GM12878 (cell line): ENCODE measurements around the gene SNX32. TPM values are rescaled to one million over a fixed set of nuclear protein-coding genes. Genes with fewer than 3 reads are reported as not detected.

Experiments
- BACH1 ChIP-seq: fragments of 450-650 bp; IDR thresholded peaks from 2 replicates; pipeline ENCODE4 v1.6.1; 2017; ENCODE audit warnings: mild to moderate bottlenecking, borderline replicate concordance
- BHLHE40 ChIP-seq, 2 experiments: fragments of 450-650 bp in 1 of 2; IDR thresholded peaks; 2 replicates each; pipeline ENCODE4 v1.6.1; 2011 to 2017; ENCODE audit warnings: low read depth in 2 of 2, borderline replicate concordance in 1 of 2, improper control_type of control experiment in 1 of 2, low read length in 1 of 2, mild to moderate bottlenecking in 1 of 2
- CEBPB ChIP-seq, 2 experiments: fragments of 150-350 bp in 1 of 2; IDR thresholded peaks; 2 replicates each; pipeline ENCODE4 v1.6.1; 2012 to 2014; ENCODE audit warnings: low read depth in 2 of 2, low read length in 2 of 2, borderline replicate concordance in 1 of 2, inconsistent platforms in 1 of 2
- CHD1 ChIP-seq: IDR thresholded peaks from 2 replicates; pipeline ENCODE4 v1.6.1; 2012; ENCODE audit warnings: low read depth, low read length, improper control_type of control experiment
- CHD2 ChIP-seq: IDR thresholded peaks from 2 replicates; pipeline ENCODE4 v1.6.1; 2011; ENCODE audit warnings: low read depth, low read length, improper control_type of control experiment, borderline replicate concordance
- IRF4 ChIP-seq: IDR thresholded peaks from 2 replicates; pipeline ENCODE4 v1.6.1; 2011; ENCODE audit warnings: low read depth, low read length
- KLF5 ChIP-seq: fragments of 450-650 bp; IDR thresholded peaks from 2 replicates; pipeline ENCODE4 v1.6.1; 2014; ENCODE audit warnings: mild to moderate bottlenecking; ENCODE audit not compliant: partially characterized antibody
- MEF2B ChIP-seq: fragments of 450-650 bp; IDR thresholded peaks from 2 replicates; pipeline ENCODE4 v1.6.1; 2018; ENCODE audit warnings: mild to moderate bottlenecking, moderate library complexity; ENCODE audit not compliant: partially characterized antibody, poor library complexity, severe bottlenecking
- MTA3 ChIP-seq: IDR thresholded peaks from 2 replicates; pipeline ENCODE4 v1.6.1; 2012; ENCODE audit warnings: low read length, inconsistent platforms, borderline replicate concordance
- MXI1 ChIP-seq: fragments of 150-350 bp; IDR thresholded peaks from 2 replicates; pipeline ENCODE4 v1.6.1; 2011; ENCODE audit warnings: low read depth, mild to moderate bottlenecking, inconsistent platforms, low read length, improper control_type of control experiment
- MYC ChIP-seq: IDR thresholded peaks from 2 replicates; pipeline ENCODE4 v1.6.1; 2011; ENCODE audit warnings: mild to moderate bottlenecking, low read length, moderate library complexity, inconsistent platforms; ENCODE audit not compliant: insufficient read depth, insufficient replicate concordance, insufficient read length, severe bottlenecking
- PAX8 ChIP-seq: fragments of 450-650 bp; IDR thresholded peaks from 2 replicates; pipeline ENCODE4 v1.6.1; 2017; ENCODE audit warnings: mild to moderate bottlenecking, moderate library complexity
- RB1 ChIP-seq: fragments of 450-650 bp; formaldehyde crosslinking; IDR thresholded peaks from 2 replicates; pipeline ENCODE4 v1.6.1; 2017; ENCODE audit warnings: mild to moderate bottlenecking, borderline replicate concordance
- RFX5 ChIP-seq: IDR thresholded peaks from 2 replicates; pipeline ENCODE4 v1.6.1; 2011; ENCODE audit warnings: low read depth, low read length, improper control_type of control experiment
- SMARCA5 ChIP-seq: fragments of 450-650 bp; IDR thresholded peaks from 2 replicates; pipeline ENCODE4 v1.6.1; 2017; ENCODE audit warnings: mild to moderate bottlenecking
- SMC3 ChIP-seq: IDR thresholded peaks from 2 replicates; pipeline ENCODE4 v1.6.1; 2011; ENCODE audit warnings: low read length, improper control_type of control experiment, borderline replicate concordance
- SUPT20H ChIP-seq: IDR thresholded peaks from 2 replicates; pipeline ENCODE4 v1.6.1; 2011; ENCODE audit warnings: low read depth, mild to moderate bottlenecking, low read length, moderate library complexity, borderline replicate concordance; ENCODE audit not compliant: control insufficient read depth
- SUZ12 ChIP-seq: fragments of 200-600 bp; sonication (generic); IDR thresholded peaks from one replicate; pipeline ENCODE4 v1.6.1; 2018; ENCODE audit warnings: antibody characterized with exemption, mild to moderate bottlenecking; ENCODE audit not compliant: unreplicated experiment
- polyA plus RNA-seq, 11 experiments: library from polyadenylated mRNA; depleted of rRNA in 4 of 11; unstranded in 6 of 11; stranded (reverse) in 5 of 11; fragments of >200 nt; fragmentation: Nextera tagmentation in 4 of 11; fragmentation: Illumina TruSeq in 1 of 11; extraction: Ambion mirVana in 4 of 11; extraction: Trizol in 1 of 11; gene quantifications; 1 replicate in 1 of 11; 2 replicates in 10 of 11; pipeline versions ENCODE4 v1.2.1 to v1.2.3, GENCODE V29; 2011 to 2016; ENCODE audit warnings: inconsistent platforms in 2 of 11, missing spikeins in 2 of 11, low read depth in 1 of 11
- total RNA-seq, 4 experiments: library from RNA; depleted of rRNA in 3 of 4; stranded (reverse); fragments of >200 nt in 3 of 4; fragmentation: Illumina TruSeq in 1 of 4; extraction: Trizol in 1 of 4; gene quantifications; 2 replicates each; pipeline versions ENCODE4 v1.2.1 to v1.2.3, GENCODE V29; 2013 to 2021
- TF ChIP-seq, protein P1 (sequence below): fragments of 450-650 bp; IDR thresholded peaks from 2 replicates; pipeline ENCODE4 v1.6.1; 2017; ENCODE audit warnings: mild to moderate bottlenecking, moderate library complexity
- TF ChIP-seq, protein P2 (sequence below): IDR thresholded peaks from 2 replicates; pipeline ENCODE4 v1.6.1; 2011; ENCODE audit warnings: low read depth, mild to moderate bottlenecking, low read length, moderate library complexity, borderline replicate concordance; ENCODE audit errors: extremely low read depth
- TF ChIP-seq, protein P3 (sequence below): fragments of 450-650 bp; formaldehyde crosslinking; IDR thresholded peaks from 2 replicates; pipeline ENCODE4 v1.5.0; 2022; ENCODE audit warnings: mild to moderate bottlenecking, missing genetic modification characterization

Gene SNX32
- total and polyA plus RNA-seq, 10 of the 15 experiments (the other 5 are each of a cell fraction or from before 2014, with no cell fraction given): 0.04 to 1.5 (median 0.11) TPM; not detected in 1

DNA sequence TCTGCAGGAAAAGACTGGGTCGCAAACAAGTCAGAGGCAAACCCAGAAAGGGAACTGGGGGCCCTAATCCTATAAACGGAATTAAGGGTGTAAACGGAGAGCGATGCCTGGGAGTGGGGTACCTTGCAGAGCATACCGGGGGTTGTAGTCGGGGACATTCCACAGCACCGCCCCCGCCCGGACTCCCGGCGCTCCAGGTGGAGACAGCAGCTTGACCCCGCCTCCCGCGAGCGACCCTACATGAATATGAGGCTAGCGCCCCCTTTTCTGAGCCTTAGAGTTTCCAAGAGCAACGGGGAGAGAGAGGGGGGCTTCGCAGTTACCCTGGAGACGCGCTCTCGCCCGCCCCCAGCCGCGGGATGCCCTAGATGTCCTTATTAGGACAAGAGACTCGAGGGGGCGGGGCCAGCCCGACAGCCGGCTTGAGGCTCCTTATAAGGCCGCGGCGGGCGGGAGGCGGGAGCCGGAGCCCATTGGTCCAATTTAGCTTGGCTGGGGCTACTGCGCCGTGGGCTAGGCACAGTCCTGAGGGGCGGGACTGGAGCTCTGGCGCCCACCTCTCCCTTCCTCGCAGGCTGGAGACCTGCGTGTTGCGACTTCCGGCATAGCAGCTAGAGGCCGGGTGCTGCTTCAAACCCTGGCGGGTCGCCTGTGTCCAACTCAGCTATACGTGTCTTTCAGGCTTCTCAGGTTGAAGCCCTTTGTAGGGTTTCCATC, 25.5 kb downstream of the SNX32 start (continued):
- TF ChIP-seq, protein P1, sequence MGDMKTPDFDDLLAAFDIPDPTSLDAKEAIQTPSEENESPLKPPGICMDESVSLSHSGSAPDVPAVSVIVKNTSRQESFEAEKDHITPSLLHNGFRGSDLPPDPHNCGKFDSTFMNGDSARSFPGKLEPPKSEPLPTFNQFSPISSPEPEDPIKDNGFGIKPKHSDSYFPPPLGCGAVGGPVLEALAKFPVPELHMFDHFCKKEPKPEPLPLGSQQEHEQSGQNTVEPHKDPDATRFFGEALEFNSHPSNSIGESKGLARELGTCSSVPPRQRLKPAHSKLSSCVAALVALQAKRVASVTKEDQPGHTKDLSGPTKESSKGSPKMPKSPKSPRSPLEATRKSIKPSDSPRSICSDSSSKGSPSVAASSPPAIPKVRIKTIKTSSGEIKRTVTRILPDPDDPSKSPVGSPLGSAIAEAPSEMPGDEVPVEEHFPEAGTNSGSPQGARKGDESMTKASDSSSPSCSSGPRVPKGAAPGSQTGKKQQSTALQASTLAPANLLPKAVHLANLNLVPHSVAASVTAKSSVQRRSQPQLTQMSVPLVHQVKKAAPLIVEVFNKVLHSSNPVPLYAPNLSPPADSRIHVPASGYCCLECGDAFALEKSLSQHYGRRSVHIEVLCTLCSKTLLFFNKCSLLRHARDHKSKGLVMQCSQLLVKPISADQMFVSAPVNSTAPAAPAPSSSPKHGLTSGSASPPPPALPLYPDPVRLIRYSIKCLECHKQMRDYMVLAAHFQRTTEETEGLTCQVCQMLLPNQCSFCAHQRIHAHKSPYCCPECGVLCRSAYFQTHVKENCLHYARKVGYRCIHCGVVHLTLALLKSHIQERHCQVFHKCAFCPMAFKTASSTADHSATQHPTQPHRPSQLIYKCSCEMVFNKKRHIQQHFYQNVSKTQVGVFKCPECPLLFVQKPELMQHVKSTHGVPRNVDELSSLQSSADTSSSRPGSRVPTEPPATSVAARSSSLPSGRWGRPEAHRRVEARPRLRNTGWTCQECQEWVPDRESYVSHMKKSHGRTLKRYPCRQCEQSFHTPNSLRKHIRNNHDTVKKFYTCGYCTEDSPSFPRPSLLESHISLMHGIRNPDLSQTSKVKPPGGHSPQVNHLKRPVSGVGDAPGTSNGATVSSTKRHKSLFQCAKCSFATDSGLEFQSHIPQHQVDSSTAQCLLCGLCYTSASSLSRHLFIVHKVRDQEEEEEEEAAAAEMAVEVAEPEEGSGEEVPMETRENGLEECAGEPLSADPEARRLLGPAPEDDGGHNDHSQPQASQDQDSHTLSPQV: no peak
- TF ChIP-seq PAX8 (no peak), SMC3 (no peak), BACH1 (peak; percentile 60; the same call in 1 of the 2 replicates), SUZ12 (no peak), CHD2 (no peak), MTA3 (no peak), MYC (no peak), RB1 (no peak; the same call in 1 of the 2 replicates), MXI1 (no peak), RFX5 (no peak), CHD1 (no peak), SMARCA5 (no peak), SUPT20H (no peak), MEF2B (no peak), BHLHE40 (IDR thresholded peaks at IDR 0.05; ENCODE audit: borderline replicate concordance in 1 of 2, low read depth in 2 of 2, low read length in 1 of 2) (0 out of 4 replicates have a peak, but pooled peaks of 1 of the 2 experiments have one; percentile 3), CEBPB (IDR thresholded peaks at IDR 0.05; ENCODE audit: borderline replicate concordance in 1 of 2, low read depth in 2 of 2, low read length in 2 of 2) (no peak), IRF4 (no peak), KLF5 (no peak)
- TF ChIP-seq, protein P2, sequence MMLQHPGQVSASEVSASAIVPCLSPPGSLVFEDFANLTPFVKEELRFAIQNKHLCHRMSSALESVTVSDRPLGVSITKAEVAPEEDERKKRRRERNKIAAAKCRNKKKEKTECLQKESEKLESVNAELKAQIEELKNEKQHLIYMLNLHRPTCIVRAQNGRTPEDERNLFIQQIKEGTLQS: no peak
- TF ChIP-seq, protein P3, sequence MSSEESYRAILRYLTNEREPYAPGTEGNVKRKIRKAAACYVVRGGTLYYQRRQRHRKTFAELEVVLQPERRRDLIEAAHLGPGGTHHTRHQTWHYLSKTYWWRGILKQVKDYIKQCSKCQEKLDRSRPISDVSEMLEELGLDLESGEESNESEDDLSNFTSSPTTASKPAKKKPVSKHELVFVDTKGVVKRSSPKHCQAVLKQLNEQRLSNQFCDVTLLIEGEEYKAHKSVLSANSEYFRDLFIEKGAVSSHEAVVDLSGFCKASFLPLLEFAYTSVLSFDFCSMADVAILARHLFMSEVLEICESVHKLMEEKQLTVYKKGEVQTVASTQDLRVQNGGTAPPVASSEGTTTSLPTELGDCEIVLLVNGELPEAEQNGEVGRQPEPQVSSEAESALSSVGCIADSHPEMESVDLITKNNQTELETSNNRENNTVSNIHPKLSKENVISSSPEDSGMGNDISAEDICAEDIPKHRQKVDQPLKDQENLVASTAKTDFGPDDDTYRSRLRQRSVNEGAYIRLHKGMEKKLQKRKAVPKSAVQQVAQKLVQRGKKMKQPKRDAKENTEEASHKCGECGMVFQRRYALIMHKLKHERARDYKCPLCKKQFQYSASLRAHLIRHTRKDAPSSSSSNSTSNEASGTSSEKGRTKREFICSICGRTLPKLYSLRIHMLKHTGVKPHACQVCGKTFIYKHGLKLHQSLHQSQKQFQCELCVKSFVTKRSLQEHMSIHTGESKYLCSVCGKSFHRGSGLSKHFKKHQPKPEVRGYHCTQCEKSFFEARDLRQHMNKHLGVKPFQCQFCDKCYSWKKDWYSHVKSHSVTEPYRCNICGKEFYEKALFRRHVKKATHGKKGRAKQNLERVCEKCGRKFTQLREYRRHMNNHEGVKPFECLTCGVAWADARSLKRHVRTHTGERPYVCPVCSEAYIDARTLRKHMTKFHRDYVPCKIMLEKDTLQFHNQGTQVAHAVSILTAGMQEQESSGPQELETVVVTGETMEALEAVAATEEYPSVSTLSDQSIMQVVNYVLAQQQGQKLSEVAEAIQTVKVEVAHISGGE (CRISPR knock-in tag): no peak
